Suprapubic skin (tissue), 4 donors: Measurements from ENCODE around the gene UBXN2A. TPM values are rescaled to one million over a fixed set of nuclear protein-coding genes. Genes with fewer than 3 reads are reported as not detected.

ENCODE experiments used
- DNase-seq, 2 donors: peaks; one replicate each; pipeline ENCODE4 v3.0.0-alpha.2; 2019; ENCODE audit warnings: low spot score in 2 of 2
- H3K27ac ChIP-seq: fragments of 200-600 bp; sonication (generic); one replicate; pipeline ENCODE4 v1.5.1; 2019
- H3K27me3 ChIP-seq: fragments of 200-600 bp; sonication (generic); one replicate; pipeline ENCODE4 v1.5.1; 2019
- H3K36me3 ChIP-seq: fragments of 200-600 bp; sonication (generic); one replicate; pipeline ENCODE4 v1.5.1; 2019
- H3K4me1 ChIP-seq: fragments of 200-600 bp; sonication (generic); one replicate; pipeline ENCODE4 v1.5.1; 2019
- H3K4me3 ChIP-seq: fragments of 200-600 bp; sonication (generic); one replicate; pipeline ENCODE4 v1.5.1; 2019; ENCODE audit warnings: mild to moderate bottlenecking
- H3K9me3 ChIP-seq: fragments of 200-600 bp; sonication (generic); one replicate; pipeline ENCODE4 v1.5.1; 2019
- CTCF ChIP-seq, 2 donors: fragments of 200-600 bp in 1 of 2; fragments of 450-650 bp in 1 of 2; sonication (generic) in 1 of 2; IDR thresholded peaks; one replicate each; pipeline ENCODE4 v1.5.1; 2016 to 2019; ENCODE audit warnings: antibody characterized with exemption in 2 of 2, mild to moderate bottlenecking in 1 of 2, moderate library complexity in 1 of 2
- EP300 ChIP-seq: sonication (generic); formaldehyde crosslinking; IDR thresholded peaks from one replicate; pipeline ENCODE4 v1.6.1; 2017; ENCODE audit warnings: antibody characterized with exemption
- POLR2A ChIP-seq, 2 donors: fragments of 450-650 bp; IDR thresholded peaks; one replicate each; pipeline ENCODE4 v1.6.1; 2017; ENCODE audit warnings: antibody characterized with exemption in 2 of 2, mild to moderate bottlenecking in 2 of 2, moderate library complexity in 2 of 2
- POLR2AphosphoS5 ChIP-seq, 3 donors: sonication (generic); formaldehyde crosslinking; IDR thresholded peaks; one replicate each; pipeline ENCODE4 v1.6.1; 2017; ENCODE audit warnings: antibody characterized with exemption in 3 of 3
- WGBS: methylation state at CpG from one replicate; pipeline ENCODE4 v1.1.5; 2018; 5-methylcytosine and 5-hydroxymethylcytosine counted together
- total RNA-seq, 4 donors: library from RNA; depleted of rRNA; stranded (reverse); fragments of >200 nt; gene quantifications; one replicate each; pipeline ENCODE4 v1.1.0, GENCODE V29; 2016

The UBXN2A gene
- total RNA-seq, 4 donors from 2014 or later: 10.0 to 15.1 (median 12.1) TPM

DNA sequence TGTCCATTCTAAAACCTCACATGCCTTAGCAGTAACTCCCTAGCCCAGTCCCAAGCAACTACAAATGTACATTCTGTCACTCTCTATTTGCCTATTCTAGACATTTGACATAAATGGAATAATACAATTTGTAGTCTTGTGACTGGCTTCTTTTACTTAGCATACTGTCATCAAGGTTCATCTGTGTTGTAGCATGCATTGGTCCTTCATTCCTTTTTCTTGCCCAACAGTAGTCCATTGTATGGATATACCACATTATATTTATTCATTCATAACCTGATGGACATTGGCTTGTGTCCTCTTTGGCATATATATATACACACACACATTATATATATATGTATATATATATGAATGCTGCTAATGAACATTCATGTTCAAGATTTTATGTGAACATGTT lies 67.4 kb downstream of the UBXN2A start:
- no peak for TF ChIP-seq POLR2A (IDR thresholded peaks at IDR 0.05)
- TF ChIP-seq POLR2AphosphoS5 (IDR thresholded peaks at IDR 0.05): no peak
- TF ChIP-seq CTCF (IDR thresholded peaks at IDR 0.05): no peak
- no peak for TF ChIP-seq EP300
- Histone ChIP-seq H3K36me3 (no peaks in the 10 kb centered on the region), H3K27me3 (peaks cover 20% of the 10 kb centered on the region), H3K9me3 (no peaks in the 10 kb centered on the region), H3K4me3 (no peak overlapping the region), H3K27ac (no peak overlapping the region), H3K4me1 (peaks cover 11% of the 10 kb centered on the region)
- no peak for DNase-seq

GRCh38 chr2:24008672-24009366 lies 68.6 kb downstream of the UBXN2A start:
- no peak overlapping the region for H3K4me3 ChIP-seq
- H3K4me1 ChIP-seq: peaks cover 11% of the 10 kb centered on the region
- TF ChIP-seq EP300 (no peak), CTCF (IDR thresholded peaks at IDR 0.05) (no peak), POLR2A (IDR thresholded peaks at IDR 0.05) (no peak)
- no peaks in the 10 kb centered on the region for H3K36me3 ChIP-seq
- WGBS: 61% methylated on average over 13 of the region's 13 CpGs
- no peak overlapping the region for H3K27ac ChIP-seq
- H3K9me3 ChIP-seq: no peaks in the 10 kb centered on the region
- H3K27me3 ChIP-seq: peaks cover 20% of the 10 kb centered on the region
- no peak for DNase-seq

DNA sequence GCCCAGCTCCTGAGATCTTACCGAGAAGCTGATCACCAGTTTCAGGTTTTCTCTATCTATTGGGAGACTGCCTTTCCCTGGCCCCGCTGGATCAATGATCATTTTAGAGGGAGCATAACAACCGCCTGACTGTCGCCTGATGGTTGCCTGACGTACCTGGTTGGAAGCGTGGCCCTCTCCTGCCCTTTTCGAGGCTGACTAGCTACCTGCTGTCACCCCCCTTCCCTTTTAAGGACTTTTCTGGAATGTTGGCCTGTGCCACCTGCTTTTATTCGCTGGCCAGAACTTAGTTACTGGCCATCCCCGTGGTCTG lies 69.1 kb downstream of the UBXN2A start:
- peak overlapping the region; percentile 54 for H3K4me3 ChIP-seq
- H3K9me3 ChIP-seq: no peaks in the 10 kb centered on the region
- H3K27me3 ChIP-seq: peaks cover 20% of the 10 kb centered on the region
- 67% methylated on average over 9 of the region's 9 CpGs for WGBS
- no peaks in the 10 kb centered on the region for H3K36me3 ChIP-seq
- H3K27ac ChIP-seq: no peak overlapping the region
- DNase-seq: no peak
- peaks cover 11% of the 10 kb centered on the region for H3K4me1 ChIP-seq
- TF ChIP-seq CTCF (IDR thresholded peaks at IDR 0.05): no peak
- TF ChIP-seq EP300: no peak
- TF ChIP-seq POLR2AphosphoS5 (IDR thresholded peaks at IDR 0.05): no peak
- TF ChIP-seq POLR2A (IDR thresholded peaks at IDR 0.05): no peak

DNA sequence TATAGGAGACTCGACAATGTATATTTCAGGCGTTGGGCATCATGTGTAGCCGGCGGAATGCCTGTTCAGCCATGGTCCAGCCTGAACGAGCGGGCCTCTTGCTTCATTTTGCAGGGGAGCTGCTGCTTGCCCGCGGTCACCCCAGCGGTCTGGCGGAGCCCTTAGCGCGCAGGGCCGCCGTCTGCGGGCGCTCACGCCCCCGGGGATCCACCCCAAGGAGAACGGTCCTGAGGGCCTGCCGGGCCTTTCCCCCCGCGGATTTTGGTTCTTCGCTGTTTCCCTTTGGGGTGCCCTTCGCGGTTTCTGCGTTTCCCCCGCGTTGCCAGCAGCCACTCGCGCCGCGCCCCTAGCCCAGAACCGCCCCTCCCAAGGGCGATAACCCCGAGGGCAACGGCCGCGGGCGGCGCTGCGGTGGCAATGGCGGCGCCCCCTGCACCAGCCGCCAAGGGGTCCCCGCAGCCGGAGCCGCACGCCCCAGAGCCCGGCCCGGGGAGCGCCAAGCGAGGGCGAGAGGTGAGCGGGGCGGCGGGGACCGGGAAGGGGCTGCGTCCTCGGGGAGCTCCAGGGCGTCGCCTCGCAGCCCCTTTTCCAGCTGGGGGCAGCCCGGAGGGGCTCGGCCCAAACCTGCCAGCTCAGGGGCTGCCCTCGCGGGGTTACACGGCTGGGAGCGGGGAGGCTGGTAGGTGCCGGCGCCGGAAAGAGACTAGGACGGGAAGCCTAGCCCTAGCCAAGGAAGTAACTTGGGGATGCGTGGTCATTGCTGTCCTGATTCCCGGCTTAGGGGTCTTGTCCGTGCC lies 69.6 kb downstream of the UBXN2A start, which contains the start of gene MFSD2B:
MFSD2B (plus strand) TSS at position 406 of the 797 bp plus-strand sequence; CDS start at position 418, 12 bp downstream.
- WGBS: 21% methylated on average over 16 of the region's 75 CpGs
- peak within 1 kb of the TSS; percentile 54 for H3K4me3 ChIP-seq
- TF ChIP-seq POLR2A (IDR thresholded peaks at IDR 0.05): no peak
- no peak for TF ChIP-seq CTCF (IDR thresholded peaks at IDR 0.05)
- no peak for TF ChIP-seq EP300
- TF ChIP-seq POLR2AphosphoS5 (IDR thresholded peaks at IDR 0.05): no peak
- no peaks in the 10 kb centered on the region for H3K36me3 ChIP-seq
- peaks cover 11% of the 10 kb centered on the region for H3K4me1 ChIP-seq
- no peaks in the 10 kb centered on the region for H3K9me3 ChIP-seq
- peaks cover 20% of the 10 kb centered on the region for H3K27me3 ChIP-seq
- no peak for DNase-seq
- no peak within 1 kb of the TSS for H3K27ac ChIP-seq

GRCh38 chr2:24010477-24011249 lies 70.4 kb downstream of the UBXN2A start:
- Histone ChIP-seq H3K4me1 (peaks cover 11% of the 10 kb centered on the region), H3K27me3 (peaks cover 20% of the 10 kb centered on the region), H3K36me3 (no peaks in the 10 kb centered on the region), H3K9me3 (no peaks in the 10 kb centered on the region), H3K4me3 (peak overlapping the region; percentile 54), H3K27ac (no peak overlapping the region)
- DNase-seq: no peak
- TF ChIP-seq POLR2A (IDR thresholded peaks at IDR 0.05): no peak
- no peak for TF ChIP-seq POLR2AphosphoS5 (IDR thresholded peaks at IDR 0.05)
- no peak for TF ChIP-seq EP300
- no peak for TF ChIP-seq CTCF (IDR thresholded peaks at IDR 0.05)
- WGBS: 54% methylated on average over 23 of the region's 37 CpGs
